Ectodermal cell (in vitro differentiated cells): ENCODE data around the gene CRYAB.

Experiments used
- H3K27ac ChIP-seq: 2 replicates; pipeline ENCODE4 v1.7.0; 2013; ENCODE audit warnings: mild to moderate bottlenecking, low read depth, low read length; ENCODE audit not compliant: insufficient read depth, poor library complexity, severe bottlenecking
- H3K27me3 ChIP-seq: 2 replicates; pipeline ENCODE4 v1.7.0; 2013; ENCODE audit warnings: mild to moderate bottlenecking, low read length; ENCODE audit not compliant: insufficient read depth, control insufficient read depth, poor library complexity, severe bottlenecking
- H3K36me3 ChIP-seq: one replicate; pipeline ENCODE4 v1.7.0; 2013; ENCODE audit warnings: low read length; ENCODE audit not compliant: control insufficient read depth, insufficient read depth
- H3K4me1 ChIP-seq: one replicate; pipeline ENCODE4 v1.7.0; 2013; ENCODE audit warnings: low read length; ENCODE audit not compliant: control insufficient read depth, insufficient read depth
- H3K4me3 ChIP-seq: 2 replicates; pipeline ENCODE4 v1.7.0; 2013; ENCODE audit warnings: low read depth, low read length, control low read depth; ENCODE audit not compliant: insufficient read depth
- H3K9me3 ChIP-seq: 2 replicates; pipeline ENCODE4 v1.7.0; 2013; ENCODE audit warnings: mild to moderate bottlenecking, low read length, moderate library complexity; ENCODE audit not compliant: control insufficient read depth
- WGBS, 2 experiments: methylation state at CpG; one replicate each; pipeline ENCODE4 v1.1.7; 2013; ENCODE audit warnings: missing lambda C conversion rate in 2 of 2; 5-methylcytosine and 5-hydroxymethylcytosine counted together

Gene CRYAB

GRCh38 chr11:111878849-111879636, 32.5 kb downstream of the CRYAB start, which contains the start of the genes CFAP68 and FDXACB1:
TSS of gene CFAP68 (plus strand) at chr11:111879541. CDS start at chr11:111879561, 20 bp downstream.
TSS of gene FDXACB1 (minus strand) at chr11:111879165. CDS start at chr11:111879132, 33 bp downstream.
- Histone ChIP-seq H3K4me3 (peak within 1 kb of the TSS; percentile 91), H3K27ac (peak within 1 kb of the TSS; percentile 97), H3K36me3 (no peaks in the 10 kb centered on the region), H3K27me3 (no peaks in the 10 kb centered on the region), H3K4me1 (peaks cover 6% of the 10 kb centered on the region), H3K9me3 (no peaks in the 10 kb centered on the region)
- WGBS, 2 experiments, result 0 to 1% methylated on average over 55 of the region's 55 CpGs

- WGBS, 2 experiments, result 4 to 5% methylated on average over 13 of the region's 13 CpGs
Observed at GRCh38 chr11:111878385-111878848, 33.2 kb downstream of the CRYAB start.

GRCh38 chr11:111871693-111872161, 39.8 kb downstream of the CRYAB start:
- Histone ChIP-seq H3K4me1 (no peaks in the 10 kb centered on the region), H3K4me3 (peak overlapping the region; percentile 84), H3K36me3 (no peaks in the 10 kb centered on the region), H3K27me3 (no peaks in the 10 kb centered on the region), H3K9me3 (no peaks in the 10 kb centered on the region), H3K27ac (no peak overlapping the region)
- 71 to 77% methylated on average over 5 of the region's 5 CpGs for WGBS, 2 experiments

More at GRCh38 chr11:111878385-111878848, 33.2 kb downstream of the CRYAB start:
- H3K36me3 ChIP-seq, result no peaks in the 10 kb centered on the region
- H3K9me3 ChIP-seq, result no peaks in the 10 kb centered on the region
- peaks cover 6% of the 10 kb centered on the region for H3K4me1 ChIP-seq
- H3K27me3 ChIP-seq, result no peaks in the 10 kb centered on the region
- H3K27ac ChIP-seq, result peak overlapping the region; percentile 97
- peak overlapping the region; percentile 91 for H3K4me3 ChIP-seq

GRCh38 chr11:111870886-111871692, 40.5 kb downstream of the CRYAB start, which contains the start of gene ALG9:
TSS of gene ALG9 (minus strand) at chr11:111871581. CDS start at chr11:111871482, 99 bp downstream.
- no peaks in the 10 kb centered on the region for H3K36me3 ChIP-seq
- H3K9me3 ChIP-seq, result no peaks in the 10 kb centered on the region
- H3K27ac ChIP-seq, result peak within 1 kb of the TSS; percentile 27
- H3K27me3 ChIP-seq, result no peaks in the 10 kb centered on the region
- H3K4me3 ChIP-seq, result peak within 1 kb of the TSS; percentile 84
- H3K4me1 ChIP-seq, result no peaks in the 10 kb centered on the region
- 0% methylated on average over 51 of the region's 51 CpGs for WGBS, 2 experiments

GRCh38 chr11:111870522-111870885, 41.1 kb downstream of the CRYAB start:
- Histone ChIP-seq H3K27me3 (no peaks in the 10 kb centered on the region), H3K9me3 (no peaks in the 10 kb centered on the region), H3K27ac (no peak overlapping the region), H3K4me3 (peak overlapping the region; percentile 84), H3K4me1 (no peaks in the 10 kb centered on the region), H3K36me3 (no peaks in the 10 kb centered on the region)

- H3K4me1 ChIP-seq, result no peaks in the 10 kb centered on the region
- no peaks in the 10 kb centered on the region for H3K36me3 ChIP-seq
- no peaks in the 10 kb centered on the region for H3K27me3 ChIP-seq
- H3K9me3 ChIP-seq, result no peaks in the 10 kb centered on the region
- WGBS, 2 experiments, result 100% methylated on average over 1 of the region's 1 CpG; no CpG with 5 or more reads in 1 of the 2 experiments
- no peak overlapping the region for H3K27ac ChIP-seq
- H3K4me3 ChIP-seq, result no peak overlapping the region
Observed at GRCh38 chr11:111870113-111870512, 41.5 kb downstream of the CRYAB start.

GRCh38 chr11:111860257-111860656, 51.3 kb downstream of the CRYAB start:
- Histone ChIP-seq H3K4me3 (no peak overlapping the region), H3K36me3 (no peaks in the 10 kb centered on the region), H3K27me3 (no peaks in the 10 kb centered on the region), H3K27ac (no peak overlapping the region), H3K9me3 (no peaks in the 10 kb centered on the region), H3K4me1 (no peaks in the 10 kb centered on the region)
- 94 to 98% methylated on average over 2 of the region's 3 CpGs for WGBS, 2 experiments
